ENCODE data around the gene KYNU. TPM values are rescaled to one million over a fixed set of nuclear protein-coding genes. Genes with fewer than 3 reads are reported as not detected.
"Not testable (repeated sequence)": the region's sequence is repeated elsewhere in the genome, so short reads cannot be mapped to it uniquely, and the experiment has no call there.

KYNU gene
- total RNA-seq, 2 donors from 2014 or later: 1.8 to 14.3 TPM

- H3K27me3 ChIP-seq (replicated peaks; ENCODE audit: insufficient read depth): no peaks in the 10 kb centered on the region
- H3K4me1 ChIP-seq (ENCODE audit: control insufficient read depth in 1 of 2, low read depth in 2 of 2): no peaks in the 10 kb centered on the region
- no peak overlapping the region for H3K4me3 ChIP-seq
- no peaks in the 10 kb centered on the region for H3K9me3 ChIP-seq
- no peak for DNase-seq (ENCODE audit: low spot score)
- ATAC-seq (ENCODE audit: insufficient number of reproducible peaks, low FRiP score, low read depth): no peak
- no peak overlapping the region for H3K27ac ChIP-seq
- no peak for TF ChIP-seq CTCF (IDR thresholded peaks at IDR 0.05)
- H3K36me3 ChIP-seq: no peaks in the 10 kb centered on the region
These were observed 18.5 kb upstream of the KYNU start for GRCh38 chr2:142858961-142859360.

GRCh38 chr2:142862299-142862698 is 15.2 kb upstream of the KYNU start:
- no peak for TF ChIP-seq CTCF (IDR thresholded peaks at IDR 0.05)
- Histone ChIP-seq H3K4me3 (no peak overlapping the region), H3K27ac (no peak overlapping the region), H3K36me3 (no peaks in the 10 kb centered on the region), H3K27me3 (replicated peaks; ENCODE audit: insufficient read depth) (no peaks in the 10 kb centered on the region), H3K4me1 (ENCODE audit: control insufficient read depth in 1 of 2, low read depth in 2 of 2) (no peaks in the 10 kb centered on the region), H3K9me3 (no peaks in the 10 kb centered on the region)
- ATAC-seq (ENCODE audit: insufficient number of reproducible peaks, low FRiP score, low read depth) (no peak), DNase-seq (ENCODE audit: low spot score) (no peak)

GRCh38 chr2:142862847-142863246 is 14.6 kb upstream of the KYNU start:
- Histone ChIP-seq H3K27ac (no peak overlapping the region), H3K4me3 (no peak overlapping the region), H3K9me3 (no peaks in the 10 kb centered on the region), H3K36me3 (no peaks in the 10 kb centered on the region), H3K4me1 (ENCODE audit: control insufficient read depth in 1 of 2, low read depth in 2 of 2) (no peaks in the 10 kb centered on the region), H3K27me3 (replicated peaks; ENCODE audit: insufficient read depth) (no peaks in the 10 kb centered on the region)
- TF ChIP-seq CTCF (IDR thresholded peaks at IDR 0.05): no peak
- DNase-seq (ENCODE audit: low spot score) (no peak), ATAC-seq (ENCODE audit: insufficient number of reproducible peaks, low FRiP score, low read depth) (no peak)

- H3K27ac ChIP-seq: no peak overlapping the region
- H3K4me3 ChIP-seq: no peak overlapping the region
- no peaks in the 10 kb centered on the region for H3K4me1 ChIP-seq (ENCODE audit: control insufficient read depth in 1 of 2, low read depth in 2 of 2)
- no peaks in the 10 kb centered on the region for H3K27me3 ChIP-seq (replicated peaks; ENCODE audit: insufficient read depth)
- TF ChIP-seq CTCF (IDR thresholded peaks at IDR 0.05): no peak
- DNase-seq (ENCODE audit: low spot score) (no peak), ATAC-seq (ENCODE audit: insufficient number of reproducible peaks, low FRiP score, low read depth) (no peak)
- no peaks in the 10 kb centered on the region for H3K9me3 ChIP-seq
- no peaks in the 10 kb centered on the region for H3K36me3 ChIP-seq
These were observed 13.9 kb upstream of the KYNU start for GRCh38 chr2:142863485-142863961.

GRCh38 chr2:142864605-142865004 is 12.9 kb upstream of the KYNU start:
- not testable (repeated sequence) for ATAC-seq (ENCODE audit: insufficient number of reproducible peaks, low FRiP score, low read depth)

GRCh38 chr2:142865924-142866323 is 11.5 kb upstream of the KYNU start:
- H3K9me3 ChIP-seq: no peaks in the 10 kb centered on the region
- H3K36me3 ChIP-seq: no peaks in the 10 kb centered on the region
- no peaks in the 10 kb centered on the region for H3K4me1 ChIP-seq (ENCODE audit: control insufficient read depth in 1 of 2, low read depth in 2 of 2)
- H3K27ac ChIP-seq: no peak overlapping the region
- peak overlapping the region; percentile 31 for H3K4me3 ChIP-seq
- no peaks in the 10 kb centered on the region for H3K27me3 ChIP-seq (replicated peaks; ENCODE audit: insufficient read depth)
- DNase-seq (ENCODE audit: low spot score) (no peak), ATAC-seq (ENCODE audit: insufficient number of reproducible peaks, low FRiP score, low read depth) (no peak)
- TF ChIP-seq CTCF (IDR thresholded peaks at IDR 0.05): no peak

More at GRCh38 chr2:142864605-142865004, 12.9 kb upstream of the KYNU start:
- not testable (repeated sequence) for H3K4me3 ChIP-seq; DNase-seq (ENCODE audit: low spot score); H3K27me3 ChIP-seq (replicated peaks; ENCODE audit: insufficient read depth); H3K4me1 ChIP-seq (ENCODE audit: control insufficient read depth in 1 of 2, low read depth in 2 of 2); H3K9me3 ChIP-seq; H3K27ac ChIP-seq; H3K36me3 ChIP-seq
